NCI-H128 (cell line): ENCODE measurements around the gene MNDA.
"Not testable (repeated sequence)": the region's sequence is repeated elsewhere in the genome, so short reads cannot be mapped to it uniquely, and the experiment has no call there.

Experiments
- DNase-seq: peaks from one replicate; lab custom pipeline; 2025; ENCODE audit not compliant: unreplicated experiment; lab: John Stamatoyannopoulos, UW

MNDA gene

GRCh38 chr1:158836038-158836437, 4.9 kb downstream of the MNDA start:
- DNase-seq = no peak

DNA sequence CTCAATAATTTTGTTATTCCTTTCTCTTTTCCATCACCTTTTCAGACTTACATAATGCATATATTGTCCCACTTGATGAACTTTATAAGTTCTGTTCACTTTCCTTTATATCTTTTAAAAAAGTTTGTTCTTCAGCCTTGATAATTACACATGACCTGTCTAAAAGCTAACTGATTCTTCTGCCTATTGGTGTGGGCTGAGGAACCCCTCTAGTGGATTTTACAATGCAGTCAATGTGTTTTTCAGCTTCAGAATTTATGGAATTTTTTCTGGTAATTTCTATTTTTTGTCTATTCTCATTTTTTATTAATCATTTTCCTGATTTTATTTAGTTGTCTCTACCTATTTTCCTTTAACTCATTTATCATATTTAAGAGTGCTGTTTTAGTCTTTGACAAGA, 7.5 kb downstream of the MNDA start:
- no peak for DNase-seq

DNA sequence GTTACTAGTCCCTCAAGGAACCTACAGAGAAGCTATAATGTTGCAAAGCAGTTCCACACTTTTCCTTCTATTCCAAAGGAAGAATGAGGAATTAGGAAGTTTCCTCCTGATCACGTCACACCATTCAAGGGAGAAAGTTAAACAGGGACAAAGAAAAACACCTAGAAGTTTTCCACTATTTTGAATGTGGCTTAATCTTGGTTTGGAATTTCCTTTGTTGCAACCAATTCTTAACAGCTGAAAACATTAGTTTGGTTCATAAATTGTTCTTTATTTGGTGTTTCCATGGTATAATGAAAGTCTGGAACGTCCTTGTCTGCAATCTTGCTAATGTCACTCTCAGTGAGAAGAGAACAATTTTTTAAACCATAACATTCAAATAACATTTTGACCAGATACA, 8.4 kb downstream of the MNDA start:
- DNase-seq = no peak

- DNase-seq = no peak
These were observed 9.1 kb downstream of the MNDA start for GRCh38 chr1:158840236-158840635.

DNA sequence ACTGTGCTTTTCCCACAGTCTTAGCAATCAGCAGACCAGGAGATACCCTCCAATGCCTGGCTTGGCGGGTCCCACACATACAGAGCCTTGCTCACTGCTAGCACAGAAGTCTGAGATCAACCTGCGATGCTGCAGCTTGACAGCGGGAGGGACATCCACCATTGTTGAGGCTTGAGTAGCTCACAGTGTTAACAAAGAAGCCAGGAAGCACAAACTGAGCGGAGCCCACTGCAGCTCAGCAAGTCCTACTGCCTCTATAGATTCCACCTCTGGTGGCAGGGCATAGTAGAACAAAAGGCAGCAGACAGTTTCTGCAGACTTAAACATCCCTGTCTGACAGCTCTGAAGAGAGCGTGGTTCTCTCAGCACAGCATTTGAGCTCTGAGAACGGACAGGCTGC, 33.4 kb downstream of the MNDA start:
- DNase-seq = no peak

DNA sequence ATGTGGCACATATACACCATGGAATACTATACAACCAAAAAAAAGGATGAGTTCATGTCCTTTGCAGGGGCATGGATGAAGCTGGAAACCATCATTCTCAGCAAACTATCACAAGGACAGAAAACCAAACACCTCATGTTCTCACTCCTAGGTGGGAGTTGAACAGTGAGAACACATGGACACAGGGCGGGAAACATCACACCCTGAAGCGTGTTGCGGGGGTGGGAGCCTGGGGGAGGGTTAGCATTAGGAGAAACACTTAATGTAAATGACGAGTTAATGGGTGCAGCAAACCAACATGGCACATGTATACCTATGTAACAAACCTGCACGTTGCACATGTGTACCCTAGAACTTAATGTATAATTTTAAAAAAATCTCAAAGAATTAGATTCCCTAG, 39.3 kb downstream of the MNDA start:
- DNase-seq = not testable (repeated sequence)

DNA sequence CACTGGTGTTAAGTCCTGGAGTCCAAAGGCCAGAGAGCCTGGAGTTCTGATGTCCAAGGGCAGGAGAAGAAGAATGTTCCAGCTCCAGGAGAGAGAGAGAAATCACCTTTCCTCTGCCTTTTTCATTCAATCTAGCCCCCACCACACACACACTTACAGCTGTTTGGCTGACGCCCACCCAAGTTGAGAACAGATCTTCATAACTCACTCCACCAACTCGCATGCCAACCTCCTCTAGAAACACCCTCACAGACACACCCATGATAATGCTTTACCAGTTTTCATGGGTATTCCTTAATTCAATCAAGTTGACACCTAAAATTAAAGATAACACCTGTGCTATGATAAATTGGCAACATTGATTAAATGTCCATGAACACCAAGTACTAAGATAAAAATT, 42.0 kb downstream of the MNDA start:
- no peak for DNase-seq

DNA sequence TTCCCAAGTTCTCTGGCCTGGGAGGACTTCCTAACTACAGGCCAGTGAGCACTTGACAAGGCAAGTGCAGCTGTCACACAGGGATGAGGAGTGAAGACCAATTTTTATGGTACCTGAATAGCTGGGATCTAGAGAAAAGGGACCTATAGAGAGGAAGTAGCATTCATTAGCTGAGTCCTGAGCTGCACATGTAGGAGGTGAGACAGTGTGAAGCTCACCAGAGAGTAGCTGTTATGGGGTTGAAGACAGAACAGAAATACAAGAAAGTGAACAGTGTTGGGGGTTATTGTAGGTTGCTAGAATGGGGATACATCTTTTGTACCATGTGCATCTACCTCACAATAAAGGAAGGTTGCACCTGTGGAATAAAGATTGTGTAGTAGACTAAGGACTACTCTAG, 62.5 kb downstream of the MNDA start:
- no peak for DNase-seq

DNA sequence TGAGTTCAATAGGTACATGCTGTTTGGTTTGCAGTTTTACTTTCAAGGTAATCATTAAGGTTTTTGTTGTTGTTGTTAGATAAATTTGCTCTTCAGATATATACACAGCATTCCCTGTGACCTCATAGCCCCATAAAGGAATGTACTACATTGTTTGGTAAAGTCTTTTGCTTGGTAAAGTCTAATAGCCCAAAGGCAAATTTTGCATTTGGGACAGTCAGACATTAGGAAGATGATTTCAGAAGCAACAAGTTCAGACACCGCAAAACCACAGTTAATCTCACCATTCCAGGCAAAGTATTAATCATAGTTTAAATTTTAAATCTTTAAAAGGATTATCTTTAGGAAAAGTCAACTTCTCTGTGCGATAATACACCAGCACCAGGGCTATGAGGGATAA, 67.6 kb downstream of the MNDA start:
- no peak for DNase-seq
